HG02885 (cell line): ENCODE data around the gene AMBRA1.
A peak's percentile ranks its signal among the peaks of the same experiment; 100 is the strongest.

ENCODE experiments used
- ATAC-seq: cut with Tn5 transposase; IDR thresholded peaks from one replicate; pipeline ENCODE4 v1.9.1; 2021; ENCODE audit warnings: mild to moderate bottlenecking; ENCODE audit not compliant: unreplicated experiment, poor library complexity

AMBRA1 gene

GRCh38 chr11:46361283-46362155 lies 232.3 kb downstream of the AMBRA1 start:
- ATAC-seq = peak; percentile 95

- peak; percentile 25 for ATAC-seq
These were observed 232.9 kb downstream of the AMBRA1 start for GRCh38 chr11:46360878-46361277.

- no peak for ATAC-seq
These were observed 233.9 kb downstream of the AMBRA1 start for GRCh38 chr11:46359953-46360352.

- ATAC-seq = no peak
These were observed 236.3 kb downstream of the AMBRA1 start for GRCh38 chr11:46357483-46357936.

GRCh38 chr11:46356924-46357482 lies 236.8 kb downstream of the AMBRA1 start:
- no peak for ATAC-seq

GRCh38 chr11:46353698-46354097 lies 240.1 kb downstream of the AMBRA1 start:
- ATAC-seq = no peak

- ATAC-seq = no peak
These were observed 241.6 kb downstream of the AMBRA1 start for GRCh38 chr11:46352063-46352841.

- no peak for ATAC-seq
These were observed 242.2 kb downstream of the AMBRA1 start for GRCh38 chr11:46351606-46352005.

GRCh38 chr11:46351148-46351547 lies 242.7 kb downstream of the AMBRA1 start:
- ATAC-seq = no peak

- ATAC-seq = no peak
These were observed 243.1 kb downstream of the AMBRA1 start for GRCh38 chr11:46350695-46351094.

GRCh38 chr11:46348566-46349401 lies 245.0 kb downstream of the AMBRA1 start:
- no peak for ATAC-seq

- ATAC-seq = no peak
These were observed 246.0 kb downstream of the AMBRA1 start for GRCh38 chr11:46347637-46348311.

- ATAC-seq = peak; percentile 73
These were observed 246.8 kb downstream of the AMBRA1 start, which contains the start of gene DGKZ for GRCh38 chr11:46346886-46347636. Gene DGKZ (plus strand): TSS chr11:46347463. CDS start chr11:46347660, 197 bp downstream.
